Effector memory CD8-positive, alpha-beta T cell (primary cell): ENCODE results near the gene TIMP3.
"Not testable (repeated sequence)": the region's sequence is repeated elsewhere in the genome, so short reads cannot be mapped to it uniquely, and the experiment has no call there.

Experiments used
- ATAC-seq: fragments of 150-1000 bp; cut with Tn5 transposase; replicated peaks from 2 replicates; pipeline ENCODE4 v1.10.0; 2021; ENCODE audit warnings: mild to moderate bottlenecking, moderate library complexity
- DNase-seq, 3 experiments: peaks; one replicate each; pipeline ENCODE4 v3.0.0; 2021
- H3K27ac Mint-ChIP-seq, 2 donors: one replicate each; pipeline ENCODE4 v1.8.0; 2022; ENCODE audit warnings: mild to moderate bottlenecking in 2 of 2, mixed read lengths in 2 of 2, moderate library complexity in 2 of 2
- H3K27me3 Mint-ChIP-seq, 2 donors: one replicate each; pipeline ENCODE4 v1.8.0; 2022; ENCODE audit warnings: mixed read lengths in 2 of 2
- H3K36me3 Mint-ChIP-seq: one replicate; pipeline ENCODE4 v1.8.0; 2022; ENCODE audit warnings: mild to moderate bottlenecking, moderate library complexity, mixed read lengths; ENCODE audit not compliant: insufficient read depth
- H3K4me1 Mint-ChIP-seq, 2 donors: one replicate each; pipeline ENCODE4 v1.8.0; 2022; ENCODE audit warnings: low read depth in 2 of 2, mixed read lengths in 2 of 2
- H3K4me3 Mint-ChIP-seq, 2 donors: one replicate each; pipeline ENCODE4 v1.8.0; 2022; ENCODE audit warnings: mild to moderate bottlenecking in 2 of 2, mixed read lengths in 2 of 2, moderate library complexity in 2 of 2
- H3K9me3 Mint-ChIP-seq, 2 donors: one replicate each; pipeline ENCODE4 v1.8.0; 2022; ENCODE audit warnings: mixed read lengths in 2 of 2
- total RNA-seq, 9 experiments: gene quantifications; one replicate each; lab custom pipeline; 2026; lab: John Stamatoyannopoulos, UW

TIMP3 gene
- total RNA-seq = 0 to 2.2 (median 0) reads per million in 9 experiments

DNA sequence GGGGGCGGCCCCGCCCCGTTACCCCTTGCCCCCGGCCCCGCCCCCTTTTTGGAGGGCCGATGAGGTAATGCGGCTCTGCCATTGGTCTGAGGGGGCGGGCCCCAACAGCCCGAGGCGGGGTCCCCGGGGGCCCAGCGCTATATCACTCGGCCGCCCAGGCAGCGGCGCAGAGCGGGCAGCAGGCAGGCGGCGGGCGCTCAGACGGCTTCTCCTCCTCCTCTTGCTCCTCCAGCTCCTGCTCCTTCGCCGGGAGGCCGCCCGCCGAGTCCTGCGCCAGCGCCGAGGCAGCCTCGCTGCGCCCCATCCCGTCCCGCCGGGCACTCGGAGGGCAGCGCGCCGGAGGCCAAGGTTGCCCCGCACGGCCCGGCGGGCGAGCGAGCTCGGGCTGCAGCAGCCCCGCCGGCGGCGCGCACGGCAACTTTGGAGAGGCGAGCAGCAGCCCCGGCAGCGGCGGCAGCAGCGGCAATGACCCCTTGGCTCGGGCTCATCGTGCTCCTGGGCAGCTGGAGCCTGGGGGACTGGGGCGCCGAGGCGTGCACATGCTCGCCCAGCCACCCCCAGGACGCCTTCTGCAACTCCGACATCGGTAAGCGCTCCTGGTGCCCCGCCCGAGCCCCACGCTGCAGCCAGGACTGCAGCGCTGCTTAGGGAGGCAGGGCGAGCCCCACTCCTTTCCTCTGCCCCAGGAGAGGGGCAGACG lies at the start of gene TIMP3:
TIMP3 (plus strand) TSS at position 169 of the 700 bp plus-strand sequence; CDS start at position 466, 297 bp downstream.
- ATAC-seq = no peak

DNA sequence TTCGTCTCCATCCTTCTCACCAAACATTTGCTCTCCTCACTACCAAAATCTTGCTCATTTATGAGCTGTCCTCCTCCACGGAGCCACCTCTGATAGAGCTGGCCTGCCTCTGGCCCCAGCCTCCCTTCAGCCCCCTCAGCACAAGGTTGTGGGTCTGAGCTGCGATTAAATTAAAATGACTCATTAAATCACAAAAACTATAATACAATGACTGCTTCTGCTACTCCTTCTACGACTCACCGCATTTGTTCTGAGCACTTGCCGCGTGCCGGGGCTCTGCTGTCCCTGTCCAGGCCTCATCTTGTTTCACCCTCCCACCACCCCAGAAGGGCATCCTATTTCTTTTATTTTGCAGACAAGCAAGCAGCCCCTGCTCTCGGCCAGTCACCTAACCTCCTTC lies 49.2 kb upstream of the TIMP3 start:
- Mint-ChIP-seq H3K36me3 (peaks cover 3% of the 10 kb centered on the region), H3K9me3 (no peaks in the 10 kb centered on the region), H3K4me3 (no peak overlapping the region), H3K4me1 (no peaks in the 10 kb centered on the region), H3K27ac (no peak overlapping the region), H3K27me3 (peaks cover 7 to 27% of the 10 kb centered on the region in 2 donors)
- no peak for ATAC-seq
- no peak for DNase-seq

More for the DNA sequence above, at the start of gene TIMP3:
- DNase-seq = no peak
- Mint-ChIP-seq H3K4me3 (no peak within 1 kb of the TSS), H3K36me3 (no peaks in the 10 kb centered on the region), H3K27me3 (peaks cover 57 to 88% of the 10 kb centered on the region in 2 donors), H3K9me3 (no peaks in the 10 kb centered on the region), H3K27ac (no peak within 1 kb of the TSS), H3K4me1 (peaks cover 0 to 1% of the 10 kb centered on the region in 2 donors)

DNA sequence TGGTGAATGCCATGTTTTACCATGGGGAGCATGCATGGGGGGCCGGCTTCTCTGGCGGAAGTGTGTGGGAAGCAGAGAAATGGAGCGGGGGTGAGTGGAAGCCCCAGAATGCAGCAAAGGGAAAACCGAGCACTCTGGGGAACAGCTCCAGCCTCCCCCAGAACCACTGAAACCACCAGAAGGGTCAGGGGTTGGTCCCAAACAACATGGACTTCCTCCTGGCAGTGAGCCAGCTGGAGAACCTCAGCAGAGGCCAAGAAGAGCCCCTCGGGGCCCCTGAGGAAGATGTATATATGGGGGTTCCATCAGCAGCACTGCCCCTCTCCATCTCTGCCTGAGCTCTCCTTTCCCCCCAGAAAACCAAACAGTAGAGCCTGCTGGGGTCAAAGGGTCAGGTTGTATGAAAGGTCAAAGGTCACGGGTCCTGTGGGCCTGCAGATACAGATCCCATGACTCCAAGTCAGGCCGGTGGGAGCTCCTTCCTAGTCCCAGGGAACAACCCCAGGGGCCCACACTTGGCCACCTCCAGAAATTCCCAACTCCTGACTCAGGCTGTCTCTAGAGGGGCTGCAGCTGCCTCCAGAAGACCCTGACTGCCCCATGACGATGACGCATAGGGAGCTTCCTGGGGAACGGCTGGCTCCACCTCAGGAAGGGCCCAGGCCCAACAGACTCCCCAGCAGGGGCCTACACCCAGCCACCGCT lies 48.5 kb upstream of the TIMP3 start:
- ATAC-seq (no peak), DNase-seq (no peak)
- no peaks in the 10 kb centered on the region for H3K4me1 Mint-ChIP-seq
- no peak overlapping the region for H3K4me3 Mint-ChIP-seq
- H3K27me3 Mint-ChIP-seq = peaks cover 7 to 27% of the 10 kb centered on the region in 2 donors
- no peaks in the 10 kb centered on the region for H3K9me3 Mint-ChIP-seq
- H3K36me3 Mint-ChIP-seq = peaks cover 3% of the 10 kb centered on the region
- H3K27ac Mint-ChIP-seq = no peak overlapping the region

DNA sequence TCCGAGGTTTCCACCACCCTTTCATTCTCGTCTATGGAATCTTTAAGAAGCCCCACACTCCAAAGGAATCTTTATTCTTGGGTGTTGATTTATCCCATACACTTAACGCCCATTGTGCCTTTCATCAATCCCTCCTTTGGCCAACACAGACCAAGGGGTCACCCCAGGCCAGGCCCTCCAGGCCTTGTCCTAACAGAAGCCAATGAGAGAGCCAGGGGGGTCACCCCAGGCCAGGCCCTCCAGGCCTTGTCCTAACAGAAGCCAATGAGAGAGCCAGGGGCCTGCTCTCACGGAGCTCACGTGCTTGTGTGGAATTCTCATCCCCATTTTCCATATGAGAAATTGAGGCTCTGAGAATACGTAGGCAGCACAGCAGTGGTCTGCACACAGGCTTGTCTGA lies 47.9 kb upstream of the TIMP3 start:
- H3K9me3 Mint-ChIP-seq = no peaks in the 10 kb centered on the region
- no peaks in the 10 kb centered on the region for H3K4me1 Mint-ChIP-seq
- no peak for DNase-seq
- H3K27ac Mint-ChIP-seq = no peak overlapping the region
- no peak for ATAC-seq
- H3K36me3 Mint-ChIP-seq = peaks cover 3% of the 10 kb centered on the region
- peaks cover 7 to 27% of the 10 kb centered on the region in 2 donors for H3K27me3 Mint-ChIP-seq
- H3K4me3 Mint-ChIP-seq = no peak overlapping the region

DNA sequence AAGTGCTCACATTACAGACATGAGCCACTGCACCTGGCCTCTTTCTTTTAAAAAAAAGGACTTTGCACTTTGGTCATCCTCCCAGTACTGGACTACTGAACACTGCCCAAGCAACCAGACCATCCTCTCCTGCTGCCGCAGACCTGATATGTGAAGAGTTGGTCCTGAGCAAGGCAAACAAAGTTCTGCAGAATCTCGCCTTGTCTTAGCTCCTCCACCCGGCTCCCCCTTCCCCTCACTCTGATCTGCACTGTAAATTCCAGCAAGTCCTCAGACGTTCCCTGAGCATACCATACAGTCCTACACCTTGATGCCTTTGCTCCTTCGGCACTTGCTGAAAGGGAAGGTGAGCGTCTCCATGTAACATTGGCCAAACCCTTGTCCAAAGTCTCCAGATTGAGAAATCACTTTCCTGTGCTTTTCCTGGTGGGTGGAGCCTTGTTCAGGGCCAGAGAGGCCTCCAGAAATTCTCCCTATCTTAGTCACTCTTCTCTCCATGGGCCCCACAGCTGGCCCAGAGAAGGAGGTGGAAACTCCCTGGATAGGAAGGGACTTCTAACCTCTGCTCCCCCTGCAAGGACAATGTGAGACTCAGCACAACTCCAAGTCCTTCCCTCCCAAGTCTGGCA lies 47.0 kb upstream of the TIMP3 start:
- no peak overlapping the region for H3K27ac Mint-ChIP-seq

DNA sequence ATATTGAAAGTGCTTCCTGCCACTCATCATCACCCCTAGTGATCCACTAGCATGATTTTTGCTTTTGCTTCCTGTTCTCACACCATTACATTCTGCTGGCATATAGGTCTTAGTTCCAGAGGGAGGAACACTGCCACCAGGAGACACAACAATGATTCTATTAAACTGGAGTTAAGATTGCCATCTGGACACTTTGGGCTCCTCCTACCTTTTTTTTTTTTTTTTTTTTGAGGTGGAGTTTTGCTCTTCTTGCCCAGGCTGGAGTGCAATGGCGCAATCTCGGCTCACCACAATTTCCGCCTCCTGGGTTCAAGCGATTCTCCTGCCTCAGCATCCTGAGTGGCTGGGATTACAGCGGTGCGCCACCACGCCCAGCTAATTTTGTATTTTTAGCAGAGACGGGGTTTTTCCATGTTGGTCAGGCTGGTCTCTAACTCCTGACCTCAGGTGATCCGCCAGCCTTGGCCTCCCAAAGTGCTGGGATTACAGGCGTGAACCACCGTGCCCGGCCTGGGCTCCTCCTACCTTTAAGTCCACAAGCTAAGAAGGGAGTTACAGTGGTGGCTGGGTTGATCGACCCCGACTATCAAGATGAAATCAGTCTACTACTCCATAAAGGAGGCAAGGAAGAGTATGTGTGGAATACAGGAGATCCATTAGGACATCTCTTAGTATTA lies 44.3 kb upstream of the TIMP3 start:
- ATAC-seq, H3K4me1 Mint-ChIP-seq, H3K36me3 Mint-ChIP-seq, H3K9me3 Mint-ChIP-seq, DNase-seq, H3K27ac Mint-ChIP-seq, H3K4me3 Mint-ChIP-seq: not testable (repeated sequence)
- H3K27me3 Mint-ChIP-seq = peaks cover 10 to 29% of the 10 kb centered on the region in 2 donors

More for the DNA sequence above, 47.0 kb upstream of the TIMP3 start:
- Mint-ChIP-seq H3K4me3 (no peak overlapping the region), H3K27me3 (peaks cover 7 to 23% of the 10 kb centered on the region in 2 donors), H3K9me3 (no peaks in the 10 kb centered on the region), H3K4me1 (no peaks in the 10 kb centered on the region), H3K36me3 (peaks cover 3% of the 10 kb centered on the region)
- no peak for DNase-seq
- ATAC-seq = no peak

DNA sequence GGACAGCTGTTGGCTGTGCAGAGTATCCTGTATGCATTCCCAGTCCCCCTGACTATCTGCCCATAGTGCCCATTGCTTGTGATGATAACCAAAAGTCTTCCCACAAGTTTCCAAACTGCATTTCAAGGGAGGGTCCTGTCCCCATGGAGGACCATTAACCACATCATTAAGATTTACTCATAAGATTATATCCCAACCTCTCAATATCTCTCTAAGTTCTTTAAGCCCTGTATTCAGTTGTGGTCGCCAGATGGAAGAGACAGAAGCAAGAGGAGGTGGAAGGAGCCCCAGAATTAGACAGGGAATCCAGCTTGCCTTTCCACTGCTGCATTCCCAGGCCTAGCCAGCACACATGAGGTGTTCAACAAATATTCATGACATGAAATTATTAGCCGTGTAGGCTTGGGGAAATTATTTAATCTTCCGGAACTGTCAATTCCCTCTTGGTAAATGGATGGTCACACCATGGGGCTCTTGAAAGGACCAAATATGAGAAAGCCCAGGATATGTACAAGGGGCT lies 42.6 kb upstream of the TIMP3 start:
- Mint-ChIP-seq H3K27ac (no peak overlapping the region), H3K27me3 (peaks cover 23 to 40% of the 10 kb centered on the region in 2 donors), H3K4me1 (peaks cover 0 to 2% of the 10 kb centered on the region in 2 donors), H3K4me3 (no peak overlapping the region), H3K36me3 (peaks cover 3% of the 10 kb centered on the region), H3K9me3 (no peaks in the 10 kb centered on the region)
- ATAC-seq = no peak
- no peak for DNase-seq

DNA sequence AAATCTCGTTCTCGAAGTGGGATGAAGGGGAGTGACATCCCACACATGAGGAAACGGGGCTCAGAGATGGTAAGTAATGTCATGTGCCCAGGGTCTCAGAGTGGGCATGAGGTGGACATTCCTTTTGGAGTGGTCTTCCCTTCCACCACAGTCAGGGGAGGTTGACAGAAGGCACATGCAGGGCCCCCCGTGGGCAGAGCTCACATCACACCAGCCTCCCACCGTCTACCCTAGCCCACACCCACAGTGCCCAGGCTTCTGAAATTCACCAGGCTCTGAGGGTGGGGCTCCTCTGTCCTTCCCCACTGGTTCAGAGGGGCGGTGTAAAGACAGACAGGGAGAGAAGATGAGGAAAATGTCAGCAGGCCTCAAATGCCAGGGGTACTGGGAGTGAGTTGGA lies 41.1 kb upstream of the TIMP3 start:
- Mint-ChIP-seq H3K4me1 (peaks cover 0 to 2% of the 10 kb centered on the region in 2 donors), H3K36me3 (no peaks in the 10 kb centered on the region), H3K9me3 (no peaks in the 10 kb centered on the region), H3K4me3 (no peak overlapping the region), H3K27ac (no peak overlapping the region), H3K27me3 (peaks cover 23 to 44% of the 10 kb centered on the region in 2 donors)
- ATAC-seq = no peak
- DNase-seq = no peak

DNA sequence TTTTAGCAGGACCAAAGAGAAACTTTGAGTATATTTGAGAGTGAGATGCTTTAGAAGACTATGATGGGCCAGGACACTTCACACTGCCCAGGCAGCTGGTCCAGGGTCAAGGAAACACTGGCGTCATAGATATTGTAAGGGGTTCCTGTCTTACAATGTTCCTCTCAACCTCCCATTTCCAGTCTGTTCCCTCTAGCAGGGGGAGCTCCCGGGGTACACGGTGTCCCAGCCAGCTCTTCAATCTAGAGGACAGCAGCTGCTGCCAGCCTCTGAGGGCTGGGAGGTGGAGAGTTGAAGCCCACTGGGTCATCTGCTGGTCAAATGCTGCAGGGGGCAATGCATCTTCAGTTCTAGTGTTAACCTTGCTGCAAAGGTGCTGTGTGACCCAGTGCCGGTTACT lies 40.7 kb upstream of the TIMP3 start:
- Mint-ChIP-seq H3K27ac (no peak overlapping the region), H3K9me3 (no peaks in the 10 kb centered on the region), H3K4me3 (no peak overlapping the region), H3K4me1 (peaks cover 0 to 2% of the 10 kb centered on the region in 2 donors), H3K27me3 (peaks cover 23 to 48% of the 10 kb centered on the region in 2 donors), H3K36me3 (no peaks in the 10 kb centered on the region)
- no peak for ATAC-seq
- no peak for DNase-seq

DNA sequence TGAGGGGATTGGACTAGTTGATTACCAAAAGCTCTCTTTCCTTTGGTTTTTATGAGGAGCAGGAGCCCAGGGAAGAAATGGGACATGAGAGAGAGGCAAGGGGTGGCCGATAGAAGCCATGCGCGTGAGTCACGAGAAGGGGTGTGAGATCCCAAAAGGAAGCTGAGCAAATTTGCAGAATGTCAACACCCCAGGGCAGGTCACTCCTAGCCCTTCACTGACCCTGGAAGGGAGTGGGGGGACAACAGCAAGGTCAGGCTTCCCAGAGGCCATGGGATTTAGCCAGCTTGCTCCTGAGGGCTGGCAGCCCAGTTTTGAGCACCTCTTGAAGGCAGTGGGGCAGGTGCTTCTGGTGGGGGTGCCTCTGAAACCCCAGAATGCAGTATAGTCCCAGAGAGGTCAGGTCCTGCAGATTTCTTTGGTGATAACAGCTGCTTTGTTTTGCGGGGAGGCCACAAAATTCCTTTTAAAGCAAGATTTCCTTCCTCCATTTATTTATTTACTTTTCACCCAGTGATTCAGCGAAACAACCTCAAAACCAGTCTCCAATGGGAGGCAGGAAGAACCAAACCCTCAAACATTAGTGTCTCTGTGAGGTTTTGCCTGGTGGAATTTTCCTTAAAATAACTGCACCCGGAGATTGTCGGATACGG lies 40.1 kb upstream of the TIMP3 start:
- Mint-ChIP-seq H3K9me3 (no peaks in the 10 kb centered on the region), H3K36me3 (no peaks in the 10 kb centered on the region), H3K4me1 (peaks cover 0 to 2% of the 10 kb centered on the region in 2 donors), H3K27ac (no peak overlapping the region), H3K4me3 (no peak overlapping the region), H3K27me3 (peaks cover 23 to 48% of the 10 kb centered on the region in 2 donors)
- DNase-seq (no peak), ATAC-seq (no peak)

DNA sequence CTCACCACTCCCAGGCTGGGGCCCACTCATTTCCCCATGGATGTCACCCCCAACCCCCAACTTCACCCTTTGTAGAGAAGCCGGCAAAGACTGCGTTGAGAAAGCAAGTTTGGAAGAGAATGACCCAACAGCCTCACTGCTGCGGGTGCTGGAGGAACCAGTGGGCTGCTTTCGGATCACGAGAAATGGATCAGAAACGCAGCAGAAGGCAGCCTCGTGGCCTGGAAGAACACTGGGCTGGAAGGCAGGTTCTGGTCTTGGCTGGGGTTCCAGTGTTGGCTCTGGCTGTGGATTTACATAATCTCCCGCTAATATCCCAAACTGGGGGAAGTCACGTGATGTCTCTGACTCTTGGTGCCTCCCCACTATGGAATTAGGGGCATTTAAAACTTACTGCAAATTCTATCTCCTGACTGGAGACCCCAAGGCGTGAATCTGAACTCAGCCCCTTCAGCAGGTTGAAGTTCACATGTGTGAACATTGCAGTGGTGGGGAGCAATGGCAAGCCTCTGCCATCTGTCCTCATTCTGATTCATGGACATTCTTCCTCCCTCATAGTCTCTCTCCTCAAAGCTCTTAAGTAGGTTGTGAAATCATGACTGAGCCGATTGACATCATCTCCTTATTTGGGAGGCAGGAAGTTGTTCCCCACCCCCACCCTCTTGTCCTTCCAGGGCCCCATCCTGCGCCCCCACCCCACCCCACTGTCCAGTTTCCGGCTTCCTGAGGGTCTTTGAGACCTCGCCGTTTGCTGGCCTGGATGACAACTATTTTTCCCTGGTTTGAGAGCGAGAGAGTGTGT lies 37.0 kb upstream of the TIMP3 start:
- peaks cover 23 to 48% of the 10 kb centered on the region in 2 donors for H3K27me3 Mint-ChIP-seq
- ATAC-seq (no peak), DNase-seq (no peak)
- H3K36me3 Mint-ChIP-seq = no peaks in the 10 kb centered on the region
- no peak overlapping the region for H3K27ac Mint-ChIP-seq
- peaks cover 0 to 2% of the 10 kb centered on the region in 2 donors for H3K4me1 Mint-ChIP-seq
- H3K4me3 Mint-ChIP-seq = no peak overlapping the region
- no peaks in the 10 kb centered on the region for H3K9me3 Mint-ChIP-seq

DNA sequence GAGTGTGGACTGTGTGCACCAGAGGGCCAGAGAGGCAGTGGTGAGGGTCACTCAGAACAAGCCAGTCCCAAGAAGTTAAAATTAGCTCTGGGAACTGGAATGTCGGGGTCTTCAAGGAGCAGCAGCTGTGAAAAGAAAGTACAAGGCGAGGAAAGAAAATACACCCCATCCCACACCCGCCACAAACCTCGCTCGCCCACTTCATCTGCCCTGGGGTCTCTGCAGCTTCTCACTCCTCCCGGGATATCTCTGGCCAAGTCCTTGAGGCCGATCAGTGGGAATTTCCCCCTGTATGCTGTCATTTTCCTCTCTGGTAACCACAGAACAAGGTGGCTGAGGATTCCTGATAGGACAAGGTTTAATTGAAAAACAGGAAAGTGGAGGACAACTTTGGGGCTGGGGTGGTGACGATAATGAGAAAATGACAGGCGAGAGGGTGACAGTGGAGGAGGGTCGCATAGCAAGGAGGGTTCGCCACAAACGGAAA lies 36.3 kb upstream of the TIMP3 start:
- Mint-ChIP-seq H3K27ac (no peak overlapping the region), H3K9me3 (no peaks in the 10 kb centered on the region), H3K27me3 (peaks cover 23 to 47% of the 10 kb centered on the region in 2 donors), H3K4me3 (no peak overlapping the region), H3K4me1 (peaks cover 0 to 2% of the 10 kb centered on the region in 2 donors), H3K36me3 (no peaks in the 10 kb centered on the region)
- no peak for ATAC-seq
- DNase-seq = no peak
